Testis (tissue), 2 donors: Measurements from ENCODE around the gene SLC29A3.

Experiments
- CTCF ChIP-seq, 3 experiments: fragments of 450-650 bp in 2 of 3; fragments of 200-600 bp in 1 of 3; sonication (generic) in 1 of 3; IDR thresholded peaks; one replicate each; pipeline ENCODE4 v1.5.1; 2016 to 2019; ENCODE audit warnings: antibody characterized with exemption in 3 of 3, mild to moderate bottlenecking in 2 of 3, moderate library complexity in 1 of 3
- POLR2A ChIP-seq: fragments of 450-650 bp; IDR thresholded peaks from one replicate; pipeline ENCODE4 v1.6.1; 2017; ENCODE audit warnings: antibody characterized with exemption, mild to moderate bottlenecking, moderate library complexity

GRCh38 chr10:71272056-71272771 is 46.8 kb upstream of the SLC29A3 start:
- TF ChIP-seq POLR2A: no peak
- no peak for TF ChIP-seq CTCF (IDR thresholded peaks at IDR 0.05)
